GM12891 (cell line): ENCODE results near the gene GRM3.

Experiments used
- POLR2A ChIP-seq: IDR thresholded peaks from 2 replicates; pipeline ENCODE4 v1.6.1; 2011; ENCODE audit warnings: low read depth, low read length, control low read depth
- POLR2AphosphoS5 ChIP-seq: IDR thresholded peaks from 2 replicates; pipeline ENCODE4 v1.6.1; 2011; ENCODE audit warnings: low read depth, low read length, control low read depth
- SPI1 ChIP-seq: IDR thresholded peaks from 2 replicates; pipeline ENCODE4 v1.6.1; 2011; ENCODE audit warnings: low read depth, low read length, control low read depth
- TAF1 ChIP-seq: IDR thresholded peaks from 2 replicates; pipeline ENCODE4 v1.6.1; 2011; ENCODE audit warnings: low read depth, low read length, control low read depth

DNA sequence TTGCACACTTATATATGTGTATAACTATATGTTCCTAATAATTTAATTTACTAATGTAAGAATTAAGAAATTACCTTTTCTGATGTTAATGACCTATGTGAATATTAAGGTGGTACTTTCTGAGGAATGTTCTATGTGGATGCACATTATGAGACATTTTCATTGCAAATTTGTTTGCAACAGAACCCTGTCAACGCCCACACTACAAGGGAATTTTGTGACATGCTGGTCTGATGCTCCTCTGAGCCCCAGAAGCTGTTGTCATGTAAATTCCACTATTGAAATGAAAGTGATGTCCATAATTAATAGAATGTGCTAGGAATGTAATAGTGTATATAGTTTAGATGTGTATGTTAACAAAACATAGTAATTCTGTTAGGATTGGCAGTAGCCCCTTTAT, 4.5 kb downstream of the GRM3 start:
- no peak for TF ChIP-seq POLR2A
- no peak for TF ChIP-seq SPI1
- TF ChIP-seq POLR2AphosphoS5: no peak
- TF ChIP-seq TAF1: no peak
